HuH-7 (cell line): ENCODE data around the gene ARHGEF3.
"Not testable (repeated sequence)": the region's sequence is repeated elsewhere in the genome, so short reads cannot be mapped to it uniquely, and the experiment has no call there.

Source experiments
- DNase-seq: peaks from one replicate; pipeline ENCODE4 v3.0.0; 2011; ENCODE audit warnings: low spot score

Gene ARHGEF3

DNA sequence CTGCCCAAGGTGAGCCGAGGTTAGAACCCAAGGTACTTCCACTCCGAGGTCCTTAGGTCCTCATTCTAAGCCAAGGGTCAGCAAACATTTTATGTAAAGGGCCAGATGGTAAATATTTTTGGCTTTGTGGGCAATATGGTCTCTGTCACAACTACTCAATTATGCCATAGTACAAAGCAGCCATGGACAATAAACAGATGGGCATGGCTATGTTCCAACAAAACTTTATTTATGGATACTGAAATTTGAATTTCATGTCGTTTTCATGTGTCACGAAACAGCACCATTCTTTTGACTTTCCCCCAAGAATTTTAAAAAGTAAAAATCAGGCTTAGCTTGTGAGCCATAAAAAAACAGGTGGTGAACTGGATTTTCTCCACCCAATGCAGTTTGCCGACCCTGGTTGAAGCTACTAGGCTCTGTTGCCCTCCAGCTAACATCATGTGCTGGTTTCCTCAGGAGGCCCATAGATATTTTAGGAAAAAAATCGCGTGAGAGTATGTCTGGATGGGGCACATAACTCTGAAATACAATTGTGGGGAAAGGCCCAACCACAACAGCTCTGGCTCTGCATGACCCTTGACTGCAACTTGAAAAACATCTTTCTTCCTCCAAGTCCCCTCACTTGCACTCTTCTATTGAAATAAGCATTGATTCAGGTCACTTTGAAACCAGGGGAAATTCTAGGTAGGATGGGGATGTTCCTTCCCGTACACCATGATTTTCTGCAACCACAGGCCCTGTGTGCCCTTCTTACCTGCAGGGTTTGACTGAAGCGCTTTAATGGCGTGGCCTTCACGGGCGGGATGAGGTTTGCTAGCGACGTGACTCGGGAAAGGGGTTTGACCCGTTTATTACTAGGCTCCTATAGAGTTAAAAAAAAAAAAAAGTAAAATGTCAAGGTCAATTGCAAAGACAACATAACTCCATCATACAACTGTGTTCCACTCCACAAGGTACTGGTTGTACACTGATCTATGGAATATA lies 28.5 kb downstream of the ARHGEF3 start:
- DNase-seq, result no peak

DNA sequence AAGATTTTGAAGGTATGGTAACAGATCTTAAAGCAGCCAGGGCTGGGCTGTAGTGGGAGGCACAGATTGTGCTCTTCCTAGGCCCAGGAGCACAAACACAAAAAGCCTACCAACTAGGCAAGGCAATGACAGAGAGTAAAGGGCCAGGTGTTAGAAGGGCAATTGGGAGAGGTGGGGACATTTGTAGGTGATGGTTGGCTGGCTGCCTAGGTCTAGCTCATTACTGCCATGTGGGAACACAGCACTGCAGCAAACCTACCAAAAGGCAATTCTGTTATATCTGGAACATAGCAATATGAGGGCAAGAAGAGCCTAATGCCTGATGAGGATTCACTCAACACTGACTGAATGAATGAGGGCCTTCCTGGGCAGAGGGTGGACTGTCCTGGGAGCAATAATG lies 30.4 kb downstream of the ARHGEF3 start:
- DNase-seq, result no peak

GRCh38 chr3:56769116-56769707 lies 32.5 kb downstream of the ARHGEF3 start:
- no peak for DNase-seq

- no peak for DNase-seq
Measured at GRCh38 chr3:56764904-56765547, 36.7 kb downstream of the ARHGEF3 start.

- no peak for DNase-seq
Measured at GRCh38 chr3:56764184-56764583, 37.6 kb downstream of the ARHGEF3 start.

GRCh38 chr3:56763233-56763632 lies 38.5 kb downstream of the ARHGEF3 start:
- DNase-seq, result no peak

DNA sequence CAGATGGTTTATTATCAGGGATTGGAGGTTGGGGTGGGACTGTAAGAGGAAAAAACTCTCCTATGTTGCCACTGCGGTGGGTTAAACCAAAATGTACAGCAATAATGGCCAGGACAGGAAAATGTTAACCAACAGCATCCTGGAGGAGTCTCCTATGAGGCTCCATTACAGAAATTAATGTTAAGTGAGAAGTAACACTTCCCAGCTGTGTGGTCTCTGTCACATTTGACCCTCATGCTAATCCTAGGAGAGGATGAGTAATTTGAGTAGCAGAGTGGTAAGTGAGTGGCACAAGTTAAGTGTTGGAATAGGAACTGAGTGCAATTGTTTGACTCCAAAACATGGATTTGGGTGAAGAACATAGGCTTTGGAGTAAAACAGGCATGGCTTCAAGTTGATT lies 39.0 kb downstream of the ARHGEF3 start:
- DNase-seq, result no peak

DNA sequence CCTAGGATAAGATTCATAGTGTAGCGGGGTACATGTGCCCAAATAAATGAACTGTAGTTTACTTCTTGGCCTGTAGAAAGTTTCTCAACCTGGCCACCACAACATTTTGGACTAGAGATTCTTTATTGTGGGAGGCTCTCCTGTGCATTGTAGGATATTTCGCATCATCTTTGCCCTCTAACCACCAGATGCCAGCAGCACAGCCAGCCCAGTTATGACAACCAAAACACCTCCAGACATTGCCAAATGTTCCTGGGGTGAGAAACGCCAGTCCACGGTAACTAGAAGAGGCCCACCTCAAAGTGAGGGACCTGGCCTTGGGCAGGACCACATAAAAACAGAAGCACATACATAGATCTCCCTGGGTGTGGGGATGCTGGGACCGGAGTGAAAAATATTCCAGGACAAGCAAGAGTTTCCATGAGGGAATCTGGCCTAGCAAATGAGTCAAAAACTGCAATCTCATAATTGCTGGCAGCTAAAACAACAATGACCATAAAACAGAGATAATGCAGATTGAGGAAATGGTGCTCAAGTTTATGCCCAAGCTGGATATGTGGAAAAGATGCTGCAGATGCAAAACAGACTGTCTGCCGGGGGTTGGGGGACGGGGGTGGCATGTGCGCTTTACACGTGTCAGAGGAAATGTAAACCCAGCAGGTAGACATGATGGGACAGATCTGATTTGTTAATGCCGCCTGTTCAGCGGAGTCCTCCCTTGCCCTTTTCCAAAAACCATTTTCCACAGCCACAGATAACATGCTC lies 39.7 kb downstream of the ARHGEF3 start:
- no peak for DNase-seq

GRCh38 chr3:56761023-56761422 lies 40.7 kb downstream of the ARHGEF3 start:
- DNase-seq, result no peak

- DNase-seq, result no peak
Measured at GRCh38 chr3:56759532-56759931, 42.2 kb downstream of the ARHGEF3 start.

GRCh38 chr3:56758539-56758981 lies 43.2 kb downstream of the ARHGEF3 start:
- no peak for DNase-seq

DNA sequence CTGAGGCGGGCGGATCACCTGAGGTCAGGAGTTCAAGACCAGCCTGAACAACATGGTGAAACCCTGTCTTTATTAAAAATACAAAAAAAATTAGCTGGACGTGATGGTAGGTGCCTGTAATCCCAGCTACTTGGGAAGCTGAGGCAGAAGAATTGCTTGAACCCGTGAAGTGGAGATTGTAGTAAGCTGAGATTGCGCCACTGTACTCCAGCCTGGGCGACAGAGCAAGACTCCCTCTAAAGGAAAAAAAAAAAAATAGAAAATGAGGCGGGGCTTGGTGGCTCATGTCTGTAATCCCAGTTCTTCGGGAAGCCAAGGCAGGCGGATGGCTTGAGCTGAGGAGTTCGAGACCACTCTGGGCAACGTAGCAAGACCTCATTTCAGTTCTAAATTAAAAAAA lies 43.7 kb downstream of the ARHGEF3 start:
- DNase-seq, result not testable (repeated sequence)

- no peak for DNase-seq
Measured at GRCh38 chr3:56754741-56755417, 46.9 kb downstream of the ARHGEF3 start.

DNA sequence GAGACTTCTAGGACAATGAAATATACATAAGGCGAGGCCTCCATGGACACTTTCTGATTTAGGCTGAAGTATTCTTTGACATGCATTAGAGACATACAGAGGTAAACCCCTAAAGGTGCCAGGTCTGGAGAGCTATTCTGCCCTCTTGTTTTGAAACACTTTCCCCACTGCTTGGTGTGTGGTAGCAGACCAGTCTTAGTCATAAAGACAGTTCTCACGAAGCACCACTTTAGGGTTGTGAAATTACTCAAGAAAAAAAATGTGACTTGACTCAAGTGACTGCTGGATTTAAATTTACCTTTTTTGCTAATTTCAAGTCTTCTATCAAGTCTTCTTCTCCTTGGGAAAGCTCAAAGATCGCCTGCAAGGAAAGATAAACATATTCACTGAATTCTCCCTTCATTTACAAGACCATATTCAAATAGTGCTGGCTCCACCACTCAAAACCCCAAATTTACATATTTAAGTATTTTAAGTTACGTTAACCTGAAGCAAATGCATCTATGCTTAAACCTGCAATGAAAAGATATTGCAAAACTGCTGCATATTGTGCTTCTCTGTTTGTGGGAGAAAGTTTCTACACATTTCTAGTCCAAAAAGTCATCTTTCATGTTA lies 48.4 kb downstream of the ARHGEF3 start:
- no peak for DNase-seq

DNA sequence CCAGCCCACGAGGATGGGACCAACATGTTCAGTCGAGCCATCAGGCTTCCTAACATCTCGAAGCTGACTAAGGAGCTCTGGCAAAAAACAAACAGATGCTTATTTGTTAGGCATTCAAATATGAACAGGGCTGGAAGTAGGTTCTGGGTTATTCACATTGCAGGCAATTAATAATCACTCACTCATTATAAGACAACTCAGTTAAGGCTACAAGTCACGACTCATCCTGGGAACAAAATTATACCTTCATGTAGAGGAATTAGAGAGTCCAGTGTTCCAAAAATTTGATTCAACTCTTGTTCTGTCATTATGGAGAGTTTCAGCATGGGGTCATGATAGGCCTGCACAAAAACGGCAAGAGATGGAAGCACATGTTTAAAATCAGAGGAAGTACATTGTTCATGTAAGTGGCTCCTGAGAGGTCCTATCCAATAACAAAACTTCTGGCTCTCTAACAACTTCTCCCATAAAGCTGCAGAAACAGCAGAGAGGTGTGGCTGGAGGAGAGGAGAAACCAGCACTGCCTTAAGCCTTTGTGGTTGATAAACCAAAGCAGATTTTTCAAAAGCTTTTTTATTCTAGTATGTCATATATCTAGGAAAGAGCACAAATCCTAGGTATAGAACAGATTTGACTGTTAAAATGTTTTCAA lies 50.6 kb downstream of the ARHGEF3 start:
- DNase-seq, result no peak

GRCh38 chr3:56748663-56749231 lies 53.0 kb downstream of the ARHGEF3 start:
- no peak for DNase-seq

DNA sequence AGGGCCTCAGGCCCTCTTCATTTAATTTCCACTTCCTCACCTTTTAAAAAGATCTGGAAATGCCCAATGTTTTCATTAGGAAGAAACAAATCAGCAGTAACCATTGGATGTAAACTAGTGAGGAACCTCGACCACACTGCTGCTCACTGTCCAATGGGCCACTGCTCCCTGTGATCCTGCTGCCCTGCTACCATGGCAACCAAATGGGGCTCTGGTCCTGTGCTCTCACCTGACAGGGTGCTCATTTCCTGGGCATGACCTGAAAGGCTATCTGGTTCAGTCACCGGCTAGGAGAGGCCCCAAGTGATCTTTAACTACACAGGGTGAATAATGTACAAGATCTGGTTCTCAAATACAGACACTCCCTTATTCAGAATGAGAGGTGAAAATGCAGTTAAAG lies 54.6 kb downstream of the ARHGEF3 start:
- DNase-seq, result no peak

DNA sequence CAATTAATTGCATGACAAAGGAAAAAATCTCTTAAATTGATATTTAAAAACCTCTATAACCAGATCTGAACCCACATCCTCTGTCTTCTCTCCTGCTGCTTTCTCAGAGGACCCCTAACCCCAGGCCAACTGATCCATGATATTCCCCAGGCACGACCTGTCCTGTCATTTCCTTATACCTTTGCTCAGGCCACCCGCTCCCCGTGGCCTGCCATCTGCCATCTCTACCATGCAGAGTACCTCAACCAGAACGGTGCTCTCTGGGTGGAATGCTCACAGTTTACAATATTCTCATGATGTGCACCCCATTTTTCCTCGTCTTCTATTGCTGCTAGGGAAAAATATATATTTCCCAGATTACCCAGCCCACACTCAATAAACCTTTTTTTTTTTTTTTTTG lies 57.7 kb downstream of the ARHGEF3 start:
- DNase-seq, result no peak

- DNase-seq, result no peak
Measured at GRCh38 chr3:56742887-56743286, 58.9 kb downstream of the ARHGEF3 start.

- no peak for DNase-seq
Measured at GRCh38 chr3:56739036-56739435, 62.7 kb downstream of the ARHGEF3 start.
